Activated T-cell treated with anti-CD3 and anti-CD28 coated beads, Interleukin-2, amount 50 U/mL, for 1 hour (primary cell): ENCODE data around the gene CTDP1.

Experiments
- DNase-seq: peaks from one replicate; pipeline ENCODE4 v3.0.0-alpha.2; 2020

Gene CTDP1

GRCh38 chr18:79786304-79786703, 106.7 kb downstream of the CTDP1 start:
- no peak for DNase-seq

- no peak for DNase-seq
Observed at GRCh38 chr18:79786786-79787526, 107.4 kb downstream of the CTDP1 start.

GRCh38 chr18:79787527-79787864, 107.9 kb downstream of the CTDP1 start:
- no peak for DNase-seq

GRCh38 chr18:79787865-79788733, 108.5 kb downstream of the CTDP1 start:
- DNase-seq = no peak

GRCh38 chr18:79788734-79789085, 109.1 kb downstream of the CTDP1 start:
- DNase-seq = no peak

- no peak for DNase-seq
Observed at GRCh38 chr18:79789091-79789891, 109.7 kb downstream of the CTDP1 start.

- no peak for DNase-seq
Observed at GRCh38 chr18:79789901-79790890, 110.6 kb downstream of the CTDP1 start.

- DNase-seq = no peak
Observed at GRCh38 chr18:79790996-79791972, 111.7 kb downstream of the CTDP1 start.

- no peak for DNase-seq
Observed at GRCh38 chr18:79792096-79792987, 112.7 kb downstream of the CTDP1 start.

GRCh38 chr18:79792988-79793355, 113.4 kb downstream of the CTDP1 start:
- no peak for DNase-seq

GRCh38 chr18:79794846-79795245, 115.2 kb downstream of the CTDP1 start:
- no peak for DNase-seq

GRCh38 chr18:79795446-79795845, 115.8 kb downstream of the CTDP1 start:
- DNase-seq = no peak

- DNase-seq = no peak
Observed at GRCh38 chr18:79796016-79796415, 116.4 kb downstream of the CTDP1 start.

GRCh38 chr18:79796531-79797405, 117.2 kb downstream of the CTDP1 start:
- DNase-seq = no peak

- no peak for DNase-seq
Observed at GRCh38 chr18:79797518-79798345, 118.1 kb downstream of the CTDP1 start, which contains the start of gene KCNG2. Gene KCNG2, plus strand, starts transcription at chr18:79797938. Its CDS starts 65,730 bp downstream, at chr18:79863668.

GRCh38 chr18:79798346-79798998, 118.9 kb downstream of the CTDP1 start:
- no peak for DNase-seq

- no peak for DNase-seq
Observed at GRCh38 chr18:79798999-79799370, 119.4 kb downstream of the CTDP1 start.
